Muscle layer of duodenum (tissue), 2 donors: ENCODE results near the gene KDM4E.

Experiments
- H3K27ac ChIP-seq: one replicate; pipeline ENCODE4 v1.7.0; 2013; ENCODE audit warnings: mild to moderate bottlenecking, low read length
- H3K27me3 ChIP-seq: one replicate; pipeline ENCODE4 v1.7.0; 2013; ENCODE audit warnings: low read depth, mild to moderate bottlenecking, control low read depth, low read length
- H3K36me3 ChIP-seq, 2 donors: one replicate each; pipeline ENCODE4 v1.7.0; 2013; ENCODE audit warnings: low read length in 2 of 2, control low read depth in 1 of 2, mild to moderate bottlenecking in 1 of 2; ENCODE audit not compliant: insufficient read depth in 2 of 2, control insufficient read depth in 1 of 2
- H3K4me1 ChIP-seq, 2 donors: one replicate each; pipeline ENCODE4 v1.7.0; 2013; ENCODE audit warnings: low read length in 2 of 2, mild to moderate bottlenecking in 2 of 2, control low read depth in 1 of 2, moderate library complexity in 1 of 2; ENCODE audit not compliant: insufficient read depth in 2 of 2, control insufficient read depth in 1 of 2
- H3K4me3 ChIP-seq, 2 donors: one replicate each; pipeline ENCODE4 v1.7.0; 2013; ENCODE audit warnings: low read length in 2 of 2, low read depth in 1 of 2, mild to moderate bottlenecking in 1 of 2
- H3K9me3 ChIP-seq, 2 donors: one replicate each; pipeline ENCODE4 v1.7.0; 2013; ENCODE audit warnings: low read length in 2 of 2, control low read depth in 1 of 2, mild to moderate bottlenecking in 1 of 2; ENCODE audit not compliant: control insufficient read depth in 1 of 2
- donor health status: healthy.

The KDM4E gene

DNA sequence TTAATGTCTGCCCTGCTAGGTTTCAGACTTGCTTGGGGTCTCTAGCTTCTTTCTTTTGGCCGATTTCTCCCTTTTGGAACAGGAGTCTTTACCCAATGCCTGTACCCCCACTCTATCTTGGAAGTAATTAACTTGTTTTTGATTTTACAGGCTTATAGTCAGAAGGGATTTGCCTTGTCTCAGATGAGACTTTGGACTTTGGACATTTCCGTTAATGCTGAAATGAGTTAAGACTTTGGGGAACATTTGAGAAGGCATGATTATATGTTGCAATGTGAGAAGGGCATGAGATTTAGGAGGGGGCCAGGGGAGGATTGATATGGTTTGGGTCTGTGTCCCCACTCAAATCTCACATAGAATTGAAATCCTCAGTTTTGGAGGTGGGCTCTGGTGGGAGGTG is 29.3 kb downstream of the KDM4E start:
- Histone ChIP-seq H3K27ac (no peak overlapping the region), H3K27me3 (no peaks in the 10 kb centered on the region), H3K4me1 (no peaks in the 10 kb centered on the region), H3K4me3 (no peak overlapping the region), H3K9me3 (no peaks in the 10 kb centered on the region), H3K36me3 (no peaks in the 10 kb centered on the region)

DNA sequence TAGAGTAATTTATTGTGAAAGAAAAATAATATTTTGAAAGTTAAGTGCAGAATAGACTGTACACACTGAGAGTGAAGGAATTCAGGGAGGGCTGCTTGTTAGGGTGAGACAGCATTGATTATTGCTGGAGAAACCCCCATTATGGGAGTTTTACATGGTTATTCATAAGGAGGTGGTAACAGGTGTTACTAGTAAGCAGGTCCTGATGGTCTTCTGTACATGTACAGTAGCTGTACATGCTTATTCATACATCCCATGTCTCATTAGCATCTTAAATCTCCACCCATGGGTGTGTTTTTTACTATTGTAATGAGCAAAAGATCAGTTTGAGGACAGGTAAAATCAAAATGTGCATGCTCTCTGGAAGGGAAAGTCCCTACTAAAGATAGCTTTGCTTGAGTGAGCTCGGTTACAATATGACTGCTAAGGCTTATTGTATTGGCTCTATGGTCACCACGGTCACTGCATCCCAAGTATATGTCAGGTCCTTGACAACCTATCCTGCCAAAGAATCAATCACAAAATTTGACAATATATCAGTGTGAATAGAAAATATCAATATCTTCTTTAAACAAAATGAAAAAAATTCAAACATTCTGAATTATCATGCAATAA is 30.3 kb downstream of the KDM4E start:
- Histone ChIP-seq H3K27ac (no peak overlapping the region), H3K27me3 (no peaks in the 10 kb centered on the region), H3K4me1 (no peaks in the 10 kb centered on the region), H3K4me3 (no peak overlapping the region), H3K9me3 (no peaks in the 10 kb centered on the region), H3K36me3 (no peaks in the 10 kb centered on the region)

DNA sequence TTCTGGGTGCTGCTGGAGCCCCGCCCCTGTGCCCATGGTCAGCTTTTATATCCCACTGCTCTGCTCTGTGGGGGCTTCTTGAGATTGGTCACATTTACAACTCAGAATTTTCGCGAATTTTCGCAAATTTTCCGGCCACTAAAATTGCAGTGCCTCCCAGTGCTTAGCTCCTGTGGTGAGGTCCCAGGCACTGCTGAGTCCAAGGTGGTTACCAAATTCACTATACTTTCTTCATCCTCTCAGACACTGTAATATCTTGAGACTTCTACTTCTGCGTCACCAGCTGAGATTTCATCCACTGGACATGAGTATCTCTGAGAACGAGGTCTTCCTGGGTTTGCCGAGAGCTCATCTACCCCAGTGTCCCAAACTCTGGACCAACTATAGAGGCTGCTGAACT is 32.9 kb downstream of the KDM4E start:
- no peak overlapping the region for H3K27ac ChIP-seq
- H3K27me3 ChIP-seq = no peaks in the 10 kb centered on the region
- no peaks in the 10 kb centered on the region for H3K4me1 ChIP-seq
- no peaks in the 10 kb centered on the region for H3K36me3 ChIP-seq
- no peak overlapping the region for H3K4me3 ChIP-seq
- H3K9me3 ChIP-seq = no peaks in the 10 kb centered on the region

DNA sequence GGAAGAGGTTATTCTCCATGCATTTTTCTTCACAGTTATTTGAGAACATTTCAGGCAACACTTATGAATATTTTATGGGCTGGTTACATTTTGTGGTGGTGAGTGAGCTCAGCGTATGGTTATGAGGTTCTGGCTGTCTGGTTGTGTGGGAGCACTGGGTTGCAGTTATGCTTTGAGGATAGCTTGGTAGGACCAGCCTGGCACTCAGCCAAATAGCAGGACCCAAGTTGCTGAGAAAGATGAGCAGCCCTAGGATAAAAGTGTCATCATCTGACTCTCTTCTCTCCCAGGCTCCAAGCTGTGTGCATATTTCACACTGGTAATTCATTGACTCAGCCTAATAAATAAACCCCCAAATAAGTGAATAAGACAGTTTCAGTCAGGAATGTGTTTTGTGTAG is 33.6 kb downstream of the KDM4E start:
- no peak overlapping the region for H3K4me3 ChIP-seq
- H3K4me1 ChIP-seq = no peaks in the 10 kb centered on the region
- H3K36me3 ChIP-seq = no peaks in the 10 kb centered on the region
- no peaks in the 10 kb centered on the region for H3K27me3 ChIP-seq
- no peak overlapping the region for H3K27ac ChIP-seq
- H3K9me3 ChIP-seq = no peaks in the 10 kb centered on the region

DNA sequence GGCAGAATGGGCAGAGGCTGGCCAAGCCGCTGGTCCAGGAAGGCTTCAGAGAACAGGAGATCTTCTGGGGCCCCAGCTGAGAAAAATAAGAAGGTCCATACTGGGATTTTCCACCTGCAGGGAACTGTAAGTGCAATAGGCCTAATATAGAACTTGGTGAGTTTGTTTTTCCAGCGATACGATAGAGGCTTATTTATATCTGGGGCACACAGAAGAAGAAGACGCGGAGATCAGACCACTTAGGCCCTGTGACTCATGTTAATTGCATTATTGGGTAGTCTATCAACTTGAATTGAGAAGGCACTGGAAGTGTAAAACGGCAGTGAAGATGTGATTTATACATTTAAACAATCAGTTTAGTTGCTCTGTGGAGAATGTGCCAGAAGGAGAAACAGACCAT is 34.0 kb downstream of the KDM4E start:
- Histone ChIP-seq H3K36me3 (no peaks in the 10 kb centered on the region), H3K4me1 (no peaks in the 10 kb centered on the region), H3K4me3 (no peak overlapping the region), H3K27me3 (no peaks in the 10 kb centered on the region), H3K9me3 (no peaks in the 10 kb centered on the region), H3K27ac (no peak overlapping the region)

DNA sequence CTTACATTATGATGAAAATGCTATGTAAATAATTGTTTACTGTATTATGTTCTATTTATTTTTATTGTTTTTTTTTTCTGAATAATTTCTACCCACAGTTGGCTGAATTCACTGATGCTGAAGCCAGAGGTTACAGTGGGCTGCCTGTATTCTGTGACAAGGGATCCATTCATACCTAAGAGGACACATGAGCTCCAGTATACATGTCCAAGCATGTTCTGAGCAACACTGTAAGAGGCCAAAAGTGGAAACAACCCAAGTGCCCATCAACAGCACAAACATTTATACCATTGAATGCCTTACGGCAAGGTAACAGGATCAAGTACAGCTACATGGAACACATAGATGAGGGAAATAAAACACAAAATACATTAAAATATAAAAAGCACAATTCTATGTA is 40.3 kb downstream of the KDM4E start:
- H3K27ac ChIP-seq = no peak overlapping the region
- H3K4me1 ChIP-seq = peaks cover 10 to 18% of the 10 kb centered on the region in 2 donors
- no peaks in the 10 kb centered on the region for H3K27me3 ChIP-seq
- H3K4me3 ChIP-seq = no peak overlapping the region
- H3K36me3 ChIP-seq = no peaks in the 10 kb centered on the region
- no peaks in the 10 kb centered on the region for H3K9me3 ChIP-seq

DNA sequence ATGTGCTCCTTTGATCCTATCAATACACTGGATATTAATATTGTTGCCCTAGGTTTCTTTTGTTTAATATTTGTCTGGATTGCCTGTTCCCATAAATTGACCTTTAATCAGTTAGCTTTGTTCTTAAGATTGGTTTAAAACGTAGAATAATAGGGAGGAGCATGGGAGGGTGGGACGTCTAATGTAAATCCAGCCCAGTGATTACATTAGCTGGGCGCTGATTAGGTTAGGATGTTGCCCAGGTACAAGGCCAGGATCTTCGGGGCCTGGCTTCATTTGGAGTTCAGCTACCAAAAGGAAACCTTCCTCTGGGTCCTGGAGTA is 41.6 kb downstream of the KDM4E start, which contains the start of gene SRSF8:
SRSF8 (plus strand) TSS at position 204 of the 323 bp plus-strand sequence. CDS start 308 bp downstream, outside the sequence.
- Histone ChIP-seq H3K4me3 (peak within 1 kb of the TSS; percentile 85 to 99), H3K36me3 (no peaks in the 10 kb centered on the region), H3K27me3 (no peaks in the 10 kb centered on the region), H3K27ac (peak within 1 kb of the TSS; percentile 99), H3K9me3 (no peaks in the 10 kb centered on the region), H3K4me1 (peaks cover 10 to 18% of the 10 kb centered on the region in 2 donors)

DNA sequence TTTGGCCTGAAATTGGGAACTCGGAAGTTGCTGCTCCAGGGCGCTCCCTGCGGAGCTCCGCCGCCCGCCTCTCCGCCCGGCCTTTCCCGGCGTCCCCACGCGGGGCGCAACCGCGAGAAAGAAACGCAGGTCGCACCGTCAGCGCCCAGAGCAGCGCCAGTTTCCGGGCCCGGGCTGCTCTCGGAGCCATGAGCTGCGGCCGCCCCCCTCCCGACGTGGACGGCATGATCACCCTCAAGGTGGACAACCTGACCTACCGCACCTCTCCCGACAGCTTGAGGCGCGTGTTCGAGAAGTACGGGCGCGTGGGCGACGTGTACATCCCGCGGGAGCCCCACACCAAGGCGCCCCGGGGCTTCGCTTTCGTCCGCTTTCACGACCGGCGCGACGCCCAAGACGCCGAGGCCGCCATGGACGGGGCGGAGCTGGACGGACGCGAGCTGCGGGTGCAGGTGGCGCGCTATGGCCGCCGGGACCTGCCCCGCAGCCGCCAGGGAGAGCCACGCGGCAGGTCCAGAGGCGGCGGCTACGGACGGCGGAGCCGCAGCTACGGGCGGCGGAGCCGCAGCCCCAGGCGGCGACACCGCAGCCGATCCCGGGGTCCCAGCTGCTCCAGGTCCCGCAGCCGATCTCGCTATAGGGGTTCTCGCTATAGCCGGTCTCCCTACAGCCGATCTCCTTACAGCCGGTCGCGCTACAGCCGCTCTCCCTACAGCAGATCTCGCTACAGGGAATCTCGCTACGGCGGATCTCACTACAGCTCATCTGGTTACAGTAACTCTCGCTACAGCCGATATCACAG is 42.2 kb downstream of the KDM4E start:
- peak overlapping the region; percentile 85 to 99 for H3K4me3 ChIP-seq
- peak overlapping the region; percentile 99 for H3K27ac ChIP-seq
- peaks cover 10 to 18% of the 10 kb centered on the region in 2 donors for H3K4me1 ChIP-seq
- no peaks in the 10 kb centered on the region for H3K9me3 ChIP-seq
- no peaks in the 10 kb centered on the region for H3K36me3 ChIP-seq
- H3K27me3 ChIP-seq = no peaks in the 10 kb centered on the region

DNA sequence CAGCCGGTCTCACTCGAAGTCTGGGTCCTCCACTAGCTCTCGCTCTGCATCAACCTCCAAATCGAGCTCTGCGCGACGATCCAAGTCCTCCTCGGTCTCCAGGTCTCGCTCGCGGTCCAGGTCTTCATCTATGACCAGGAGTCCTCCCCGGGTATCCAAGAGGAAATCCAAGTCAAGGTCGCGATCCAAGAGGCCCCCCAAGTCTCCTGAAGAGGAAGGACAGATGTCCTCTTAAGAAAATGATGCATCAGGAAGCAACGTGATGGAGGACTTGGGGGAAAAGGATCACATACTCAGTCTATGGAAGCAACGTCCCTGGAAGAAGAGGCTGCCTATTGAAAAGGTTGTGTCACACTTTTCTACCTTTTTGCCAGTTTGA is 42.8 kb downstream of the KDM4E start:
- H3K4me1 ChIP-seq = peaks cover 10 to 18% of the 10 kb centered on the region in 2 donors
- no peaks in the 10 kb centered on the region for H3K9me3 ChIP-seq
- peak overlapping the region; percentile 99 for H3K27ac ChIP-seq
- no peaks in the 10 kb centered on the region for H3K27me3 ChIP-seq
- no peaks in the 10 kb centered on the region for H3K36me3 ChIP-seq
- H3K4me3 ChIP-seq = peak overlapping the region; percentile 85 to 99

DNA sequence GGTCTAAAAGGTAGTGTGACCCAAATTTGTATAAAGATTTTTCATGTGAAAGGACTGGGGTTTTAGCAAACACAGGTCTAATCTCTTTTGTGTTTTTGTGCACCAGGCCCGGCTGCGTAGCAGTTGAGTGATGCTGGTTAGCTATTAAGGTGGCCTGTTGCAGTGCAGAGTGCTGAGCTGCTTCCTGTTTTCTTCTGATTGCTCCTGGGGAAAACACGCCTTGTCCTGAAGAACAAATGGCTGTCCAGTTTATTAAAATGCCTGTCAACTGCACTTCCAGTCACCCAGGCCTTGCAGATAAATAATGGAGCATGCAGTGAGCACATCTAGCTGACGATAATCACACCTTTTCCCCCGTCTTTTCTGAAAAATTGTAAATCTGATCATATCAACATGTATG is 43.5 kb downstream of the KDM4E start:
- H3K4me3 ChIP-seq = peak overlapping the region; percentile 85 to 99
- H3K27me3 ChIP-seq = no peaks in the 10 kb centered on the region
- H3K9me3 ChIP-seq = no peaks in the 10 kb centered on the region
- H3K27ac ChIP-seq = peak overlapping the region; percentile 99
- H3K4me1 ChIP-seq = peaks cover 10 to 18% of the 10 kb centered on the region in 2 donors
- no peaks in the 10 kb centered on the region for H3K36me3 ChIP-seq

DNA sequence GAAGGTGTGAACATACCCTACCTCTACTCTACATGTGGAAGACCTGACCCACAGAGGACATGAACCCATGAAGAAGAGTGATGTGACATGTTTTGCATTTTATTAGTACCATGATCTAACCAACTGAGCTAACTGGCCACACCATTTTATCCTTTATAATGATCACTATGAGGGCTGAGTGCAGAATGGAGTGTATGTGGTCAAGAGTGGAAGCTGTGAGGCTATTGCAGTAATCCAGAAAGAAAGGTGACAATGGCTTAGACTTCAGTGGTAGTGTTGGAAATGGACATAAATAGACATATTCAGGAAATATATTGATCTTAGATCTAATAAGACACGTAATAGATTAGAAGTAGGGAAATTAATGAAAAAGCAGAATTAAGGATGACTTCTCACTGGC is 45.4 kb downstream of the KDM4E start:
- no peaks in the 10 kb centered on the region for H3K36me3 ChIP-seq
- H3K4me3 ChIP-seq = no peak overlapping the region
- H3K4me1 ChIP-seq = peaks cover 10 to 21% of the 10 kb centered on the region in 2 donors
- no peak overlapping the region for H3K27ac ChIP-seq
- H3K9me3 ChIP-seq = no peaks in the 10 kb centered on the region
- H3K27me3 ChIP-seq = no peaks in the 10 kb centered on the region
